ENCODE measurements around the gene ZNF296. TPM values are rescaled to one million over a fixed set of nuclear protein-coding genes. Genes with fewer than 3 reads are reported as not detected.

ZNF296 gene
- total RNA-seq, 2 donors from 2014 or later = 2.1 to 8.5 TPM

DNA sequence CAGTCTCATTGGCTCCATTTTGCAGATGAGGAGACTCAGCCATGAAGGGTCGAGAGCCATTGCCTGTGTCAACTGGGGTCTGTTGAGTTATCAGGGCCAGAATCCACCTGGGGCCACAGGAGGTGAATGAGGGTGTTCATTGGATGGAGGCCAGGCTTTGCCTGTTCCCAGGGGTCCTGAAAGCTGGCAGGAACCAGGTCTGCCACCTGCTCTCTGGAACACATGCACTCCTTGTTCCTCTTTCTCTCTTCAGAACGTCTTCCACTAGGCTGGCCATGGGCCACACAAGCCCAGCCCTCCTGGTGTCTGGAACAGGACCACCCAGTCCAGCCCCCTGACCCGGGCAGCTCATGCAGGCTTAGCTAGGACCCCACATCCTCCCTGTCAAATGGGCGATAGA, 37.8 kb upstream of the ZNF296 start:
- Histone ChIP-seq H3K4me1 (ENCODE audit: control insufficient read depth, insufficient read depth, low read length) (peaks cover 5% of the 10 kb centered on the region), H3K27me3 (ENCODE audit: control insufficient read depth, insufficient read depth, low read length, poor library complexity, severe bottlenecking) (no peaks in the 10 kb centered on the region), H3K27ac (ENCODE audit: low read depth, low read length) (no peak overlapping the region), H3K9ac (ENCODE audit: extremely low read depth, low read length, poor library complexity, severe bottlenecking) (no peak overlapping the region), H3K36me3 (ENCODE audit: control insufficient read depth, insufficient read depth, low read length) (no peaks in the 10 kb centered on the region), H3K9me3 (ENCODE audit: control insufficient read depth, low read length) (no peaks in the 10 kb centered on the region), H3K4me3 (ENCODE audit: low read length) (no peak overlapping the region)
- no peak for DNase-seq
- Mint-ChIP-seq H3K4me1 (peaks cover 23% of the 10 kb centered on the region), H3K9me3 (no peaks in the 10 kb centered on the region), H3K4me3 (no peak overlapping the region), H3K27me3 (ENCODE audit: insufficient read depth) (no peaks in the 10 kb centered on the region), H3K36me3 (ENCODE audit: low read depth) (peaks cover under 1% of the 10 kb centered on the region), H3K27ac (no peak overlapping the region)
- TF ChIP-seq CTCF (conservative IDR thresholded peaks at IDR 0.05) = no peak
- WGBS, 2 experiments (ENCODE audit: insufficient coverage in 1 of 2, insufficient read length in 1 of 2) = 92 to 100% methylated on average over 4 of the region's 4 CpGs

DNA sequence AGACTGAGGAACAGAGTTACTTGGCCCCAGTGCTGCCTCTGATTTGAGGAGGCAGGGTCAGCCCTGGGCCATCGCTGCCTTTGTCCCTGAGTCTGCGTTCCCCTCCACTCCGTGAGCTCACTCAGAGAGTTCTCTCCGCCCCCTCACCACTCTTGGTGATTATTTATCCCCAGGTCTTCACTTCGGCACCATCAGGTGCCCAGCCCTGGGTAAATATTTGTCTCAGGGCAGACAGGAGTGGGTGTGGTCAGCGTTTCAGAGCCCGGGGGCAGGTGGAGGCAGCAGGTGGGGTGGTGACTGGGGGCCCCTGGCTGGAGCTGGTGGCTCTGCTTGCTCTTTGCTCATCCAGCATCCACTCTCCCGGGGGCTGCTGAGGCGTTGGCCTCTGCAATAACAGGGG, 37.4 kb upstream of the ZNF296 start:
- H3K9ac ChIP-seq (ENCODE audit: extremely low read depth, low read length, poor library complexity, severe bottlenecking) = no peak overlapping the region
- H3K4me3 ChIP-seq (ENCODE audit: low read length) = no peak overlapping the region
- H3K4me3 Mint-ChIP-seq = no peak overlapping the region
- H3K4me1 Mint-ChIP-seq = peaks cover 23% of the 10 kb centered on the region
- no peak overlapping the region for H3K27ac ChIP-seq (ENCODE audit: low read depth, low read length)
- H3K9me3 ChIP-seq (ENCODE audit: control insufficient read depth, low read length) = no peaks in the 10 kb centered on the region
- TF ChIP-seq CTCF (conservative IDR thresholded peaks at IDR 0.05) = no peak
- DNase-seq = no peak
- H3K36me3 Mint-ChIP-seq (ENCODE audit: low read depth) = peaks cover 2% of the 10 kb centered on the region
- 75 to 80% methylated on average over 6 to 9 of the region's 9 CpGs for WGBS, 2 experiments (ENCODE audit: insufficient coverage in 1 of 2, insufficient read length in 1 of 2)
- H3K27me3 ChIP-seq (ENCODE audit: control insufficient read depth, insufficient read depth, low read length, poor library complexity, severe bottlenecking) = no peaks in the 10 kb centered on the region
- no peak overlapping the region for H3K27ac Mint-ChIP-seq
- H3K27me3 Mint-ChIP-seq (ENCODE audit: insufficient read depth) = no peaks in the 10 kb centered on the region
- no peaks in the 10 kb centered on the region for H3K9me3 Mint-ChIP-seq
- H3K4me1 ChIP-seq (ENCODE audit: control insufficient read depth, insufficient read depth, low read length) = peaks cover 5% of the 10 kb centered on the region
- H3K36me3 ChIP-seq (ENCODE audit: control insufficient read depth, insufficient read depth, low read length) = peaks cover 3% of the 10 kb centered on the region

- peak; percentile 56 for TF ChIP-seq CTCF (conservative IDR thresholded peaks at IDR 0.05)
- Histone ChIP-seq H3K9me3 (ENCODE audit: control insufficient read depth, low read length) (no peaks in the 10 kb centered on the region), H3K27me3 (ENCODE audit: control insufficient read depth, insufficient read depth, low read length, poor library complexity, severe bottlenecking) (no peaks in the 10 kb centered on the region), H3K9ac (ENCODE audit: extremely low read depth, low read length, poor library complexity, severe bottlenecking) (no peak overlapping the region), H3K4me3 (ENCODE audit: low read length) (no peak overlapping the region), H3K36me3 (ENCODE audit: control insufficient read depth, insufficient read depth, low read length) (peaks cover 4% of the 10 kb centered on the region), H3K4me1 (ENCODE audit: control insufficient read depth, insufficient read depth, low read length) (peaks cover under 1% of the 10 kb centered on the region), H3K27ac (ENCODE audit: low read depth, low read length) (no peak overlapping the region)
- Mint-ChIP-seq H3K27me3 (ENCODE audit: insufficient read depth) (peaks cover 2% of the 10 kb centered on the region), H3K4me3 (no peak overlapping the region), H3K27ac (no peak overlapping the region), H3K4me1 (peaks cover 16% of the 10 kb centered on the region), H3K9me3 (no peaks in the 10 kb centered on the region), H3K36me3 (ENCODE audit: low read depth) (peaks cover 2% of the 10 kb centered on the region)
- 95% methylated on average over 6 to 11 of the region's 11 CpGs for WGBS, 2 experiments (ENCODE audit: insufficient coverage in 1 of 2, insufficient read length in 1 of 2)
- DNase-seq = no peak
These were observed 36.0 kb upstream of the ZNF296 start for GRCh38 chr19:45112111-45112827.
